Stimulated activated CD4-positive, alpha-beta T cell treated with anti-CD3 and anti-CD28 coated beads, TNF-alpha, amount 100 ng/mL, for 4 hours (primary cell): ENCODE results near the gene LTBP3.

Experiments used
- DNase-seq, 3 experiments: peaks; one replicate each; pipeline ENCODE4 v3.0.0-alpha.2; 2020; ENCODE audit warnings: low read depth in 3 of 3

The LTBP3 gene

DNA sequence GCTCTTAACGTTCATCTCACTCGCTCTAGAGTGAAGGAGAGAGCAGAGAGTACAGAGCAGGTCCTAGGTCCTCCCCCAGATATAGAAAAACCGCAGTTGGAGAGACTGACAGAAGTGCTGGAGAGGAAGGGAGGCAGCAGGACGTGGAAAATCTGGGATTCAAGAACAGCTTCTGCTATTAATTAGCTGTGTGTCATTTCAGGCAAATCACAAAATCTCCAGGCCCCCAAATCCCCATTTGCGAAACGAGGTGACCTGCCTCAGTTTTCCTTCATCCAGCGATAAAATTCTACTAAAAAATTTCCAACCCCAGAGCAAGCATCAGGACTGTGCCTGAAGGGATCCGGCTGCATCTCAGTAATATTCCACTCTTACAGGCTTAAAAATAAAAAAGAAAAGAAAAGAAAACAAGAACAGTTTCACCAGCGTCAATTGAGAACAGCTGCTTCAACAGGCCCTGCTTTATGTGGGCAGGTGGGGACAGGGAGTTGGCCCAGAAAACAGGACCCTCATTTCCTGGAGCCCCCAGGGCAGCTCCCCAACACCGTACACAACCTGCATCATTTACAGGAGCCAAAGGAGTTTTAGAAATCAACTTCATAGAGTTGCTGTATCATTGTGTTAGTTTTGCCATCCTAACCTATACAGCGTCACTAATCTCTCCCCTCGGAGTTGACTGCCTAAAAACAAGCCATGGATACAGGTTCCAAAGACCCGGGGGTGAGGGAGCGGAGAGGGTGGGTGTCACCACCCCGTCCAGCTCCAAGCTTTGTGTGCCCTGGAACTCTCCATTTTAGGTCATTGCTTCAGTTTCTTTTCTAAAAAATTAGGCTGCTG lies 61.6 kb downstream of the LTBP3 start:
- no peak for DNase-seq

- no peak for DNase-seq
Measured at GRCh38 chr11:65493367-65494176, 64.6 kb downstream of the LTBP3 start.

GRCh38 chr11:65492637-65493366 lies 65.4 kb downstream of the LTBP3 start:
- DNase-seq, result no peak

GRCh38 chr11:65492387-65492636 lies 65.8 kb downstream of the LTBP3 start:
- DNase-seq, result no peak

DNA sequence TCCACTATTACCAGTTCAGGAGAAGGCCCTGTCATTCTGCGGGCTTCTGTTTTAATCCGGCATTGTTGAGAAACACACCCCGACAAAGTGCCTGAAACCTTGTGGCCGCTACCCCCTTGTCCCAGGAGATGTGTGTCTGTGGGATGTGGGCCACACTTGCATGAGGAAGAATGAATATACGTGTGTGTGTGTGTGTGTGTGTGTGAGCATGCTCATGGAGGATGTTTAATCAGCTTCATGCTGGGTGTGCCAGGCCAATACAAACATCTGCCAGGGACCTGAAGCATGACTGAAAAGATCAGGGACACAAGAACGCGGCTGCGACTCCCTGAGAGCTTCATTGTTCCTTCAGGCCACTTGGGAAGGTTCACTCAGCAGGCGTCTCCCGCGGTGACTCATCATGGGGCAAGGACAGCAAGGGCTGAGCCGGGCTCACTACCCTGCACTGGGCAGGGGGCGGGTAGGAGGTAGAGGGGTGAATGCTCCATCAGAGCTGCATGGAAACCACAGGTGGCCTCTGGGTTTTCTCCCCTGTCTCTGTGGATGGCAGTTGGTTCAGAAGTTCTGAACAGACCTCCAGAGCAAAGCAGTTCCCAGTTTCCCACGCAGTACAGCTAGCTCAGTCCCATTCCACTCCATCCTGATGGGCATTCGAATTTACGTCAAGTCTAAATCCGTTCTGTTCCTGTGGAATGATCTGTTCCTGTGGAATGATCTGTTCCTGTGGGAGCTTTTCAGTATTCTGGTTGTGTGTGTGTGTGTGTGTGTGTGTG lies 66.4 kb downstream of the LTBP3 start:
- no peak for DNase-seq

GRCh38 chr11:65491163-65491465 lies 67.0 kb downstream of the LTBP3 start:
- DNase-seq, result no peak

GRCh38 chr11:65489706-65490320 lies 68.3 kb downstream of the LTBP3 start:
- no peak for DNase-seq

- DNase-seq, result no peak
Measured at GRCh38 chr11:65489035-65489705, 69.0 kb downstream of the LTBP3 start.
